H1 (cell line): ENCODE measurements around the gene PRKN. TPM values are rescaled to one million over a fixed set of nuclear protein-coding genes. Genes with fewer than 3 reads are reported as not detected.

ENCODE experiments used
- CEBPB ChIP-seq: IDR thresholded peaks from 2 replicates; pipeline ENCODE4 v1.6.1; 2012; ENCODE audit warnings: low read depth, low read length
- CHD2 ChIP-seq: IDR thresholded peaks from 2 replicates; pipeline ENCODE4 v1.6.1; 2012; ENCODE audit warnings: low read length, improper control_type of control experiment
- EGR1 ChIP-seq: IDR thresholded peaks from 2 replicates; pipeline ENCODE4 v1.6.1; 2011; ENCODE audit warnings: low read depth, low read length, borderline replicate concordance
- FOSL1 ChIP-seq: IDR thresholded peaks from 2 replicates; pipeline ENCODE4 v1.6.1; 2011; ENCODE audit warnings: mild to moderate bottlenecking, low read depth, low read length, moderate library complexity; ENCODE audit not compliant: insufficient read depth
- HDAC2 ChIP-seq, 2 experiments: fragments of 300-600 bp in 1 of 2; sonication (generic) in 1 of 2; IDR thresholded peaks; 2 replicates each; pipeline ENCODE4 v1.6.1; 2011 to 2012; ENCODE audit warnings: low read depth in 2 of 2, low read length in 2 of 2, mild to moderate bottlenecking in 2 of 2, moderate library complexity in 2 of 2, borderline replicate concordance in 1 of 2, inconsistent platforms in 1 of 2
- KDM1A ChIP-seq: fragments of 200-600, 300-600 bp; sonication (generic); IDR thresholded peaks from 2 replicates; pipeline ENCODE4 v1.7.1; 2016; ENCODE audit warnings: mild to moderate bottlenecking, low read length, borderline replicate concordance
- KDM5A ChIP-seq: fragments of 200-600 bp; IDR thresholded peaks from 2 replicates; pipeline ENCODE4 v1.7.1; 2012; ENCODE audit warnings: mild to moderate bottlenecking, low read length, inconsistent platforms, mixed read lengths
- POU5F1 ChIP-seq: IDR thresholded peaks from 2 replicates; pipeline ENCODE4 v1.6.1; 2011; ENCODE audit warnings: low read depth, mild to moderate bottlenecking, low read length, moderate library complexity
- RFX5 ChIP-seq: IDR thresholded peaks from 2 replicates; pipeline ENCODE4 v1.6.1; 2011; ENCODE audit warnings: low read depth, low read length, improper control_type of control experiment, borderline replicate concordance
- SAP30 ChIP-seq: fragments of 300-600 bp; sonication (generic); IDR thresholded peaks from 2 replicates; pipeline ENCODE4 v1.7.1; 2012; ENCODE audit warnings: low read length, moderate library complexity, mild to moderate bottlenecking, inconsistent platforms; ENCODE audit not compliant: insufficient read depth, insufficient replicate concordance
- SIX5 ChIP-seq: IDR thresholded peaks from 2 replicates; pipeline ENCODE4 v1.6.1; 2011; ENCODE audit warnings: mild to moderate bottlenecking, low read depth, low read length
- SRF ChIP-seq: IDR thresholded peaks from 2 replicates; pipeline ENCODE4 v1.6.1; 2011; ENCODE audit warnings: mild to moderate bottlenecking, low read depth, low read length, moderate library complexity
- polyA plus RNA-seq, 7 experiments: library from polyadenylated mRNA; depleted of rRNA in 3 of 7; stranded (reverse) in 5 of 7; unstranded in 2 of 7; fragments of >200 nt in 5 of 7; fragments of 200-250 nt in 2 of 7; gene quantifications; 1 replicate in 5 of 7; 2 replicates in 1 of 7; 4 replicates in 1 of 7; pipeline versions ENCODE4 v1.2.1 to v1.2.3, GENCODE V29; 2011 to 2013; ENCODE audit warnings: missing spikeins in 2 of 7, mixed read lengths in 2 of 7
- total RNA-seq: library from RNA; stranded (reverse); fragmentation: NEBNext Ultra II Directional; extraction: Animal tissue kit (Norgen Biotek cat#: 25700); gene quantifications from 2 replicates; pipeline ENCODE4 v1.2.1, GENCODE V29; 2021

Gene PRKN
- total and polyA plus RNA-seq, 2 of the 8 experiments (the other 6 are each of a cell fraction or from before 2014, with no cell fraction given): 0.13 to 0.29 TPM

DNA sequence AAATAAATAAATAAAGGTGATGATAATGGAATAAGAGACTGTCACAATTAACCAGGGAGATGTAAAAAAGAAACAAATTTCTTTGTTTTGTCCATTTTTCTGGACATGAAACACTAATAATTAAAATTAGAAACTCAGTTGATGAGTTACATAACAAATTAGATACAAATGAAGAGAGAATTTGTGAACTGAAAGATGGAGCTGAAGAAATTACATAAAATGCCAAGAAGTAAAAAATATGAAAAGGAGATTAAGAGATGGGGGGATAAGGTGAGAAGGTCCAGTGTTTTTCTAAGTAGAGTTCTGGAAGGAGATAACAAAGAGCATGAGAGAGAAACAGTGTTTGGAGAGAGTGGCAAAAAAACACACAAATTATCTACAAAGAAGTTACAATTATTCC lies 1364.3 kb downstream of the PRKN start (continued):
- TF ChIP-seq CHD2 (no peak), KDM5A (no peak), SAP30 (no peak), EGR1 (no peak), KDM1A (no peak), RFX5 (no peak), FOSL1 (no peak), SIX5 (no peak), CEBPB (no peak), SRF (no peak), HDAC2 (IDR thresholded peaks at IDR 0.05; ENCODE audit: borderline replicate concordance in 1 of 2, low read depth in 2 of 2, low read length in 2 of 2) (no peak), POU5F1 (no peak)
